BLaER1 (cell line): ENCODE results near the gene ARCN1.

ENCODE experiments used
- H3K27ac ChIP-seq: shearing (Covaris generic); formaldehyde crosslinking; 2 replicates; pipeline ENCODE4 v1.8.1; 2022
- H3K27me3 ChIP-seq: shearing (Covaris generic); formaldehyde crosslinking; 2 replicates; pipeline ENCODE4 v1.8.1; 2022
- H3K36me3 ChIP-seq: shearing (Covaris generic); formaldehyde crosslinking; 2 replicates; pipeline ENCODE4 v1.8.1; 2022
- H3K4me1 ChIP-seq: shearing (Covaris generic); formaldehyde crosslinking; 2 replicates; pipeline ENCODE4 v1.8.1; 2022
- H3K4me2 ChIP-seq: shearing (Covaris generic); formaldehyde crosslinking; 2 replicates; pipeline ENCODE4 v1.8.1; 2022
- H3K4me3 ChIP-seq: shearing (Covaris generic); formaldehyde crosslinking; 2 replicates; pipeline ENCODE4 v1.8.1; 2022
- H3K9ac ChIP-seq: shearing (Covaris generic); formaldehyde crosslinking; 2 replicates; pipeline ENCODE4 v1.8.1; 2022
- H3K9me3 ChIP-seq: shearing (Covaris generic); formaldehyde crosslinking; 2 replicates; pipeline ENCODE4 v1.8.1; 2022
- H4K20me1 ChIP-seq: shearing (Covaris generic); formaldehyde crosslinking; 2 replicates; pipeline ENCODE4 v1.8.1; 2022
- Cebpa-rat ChIP-seq: shearing (Covaris generic); IDR thresholded peaks from 2 replicates; pipeline ENCODE4 v1.8.1; 2022

The ARCN1 gene

GRCh38 chr11:118628432-118628831, 56.2 kb downstream of the ARCN1 start:
- Histone ChIP-seq H3K4me2 (no peak overlapping the region), H3K4me1 (peaks cover 2% of the 10 kb centered on the region), H3K9ac (no peak overlapping the region), H3K27ac (no peak overlapping the region), H3K27me3 (no peaks in the 10 kb centered on the region), H4K20me1 (no peaks in the 10 kb centered on the region), H3K4me3 (no peak overlapping the region), H3K36me3 (peaks cover 22% of the 10 kb centered on the region; the same call in 1 of the 2 replicates), H3K9me3 (no peaks in the 10 kb centered on the region)
- no peak for TF ChIP-seq Cebpa-rat

GRCh38 chr11:118628861-118629549, 56.8 kb downstream of the ARCN1 start:
- H3K9me3 ChIP-seq = no peaks in the 10 kb centered on the region
- no peaks in the 10 kb centered on the region for H4K20me1 ChIP-seq
- H3K4me1 ChIP-seq = peaks cover under 1% of the 10 kb centered on the region
- H3K27me3 ChIP-seq = no peaks in the 10 kb centered on the region
- TF ChIP-seq Cebpa-rat = no peak
- no peak overlapping the region for H3K9ac ChIP-seq
- H3K27ac ChIP-seq = no peak overlapping the region
- no peak overlapping the region for H3K4me2 ChIP-seq
- H3K4me3 ChIP-seq = no peak overlapping the region
- peaks cover 22% of the 10 kb centered on the region; the same call in 1 of the 2 replicates for H3K36me3 ChIP-seq

GRCh38 chr11:118629761-118630661, 57.8 kb downstream of the ARCN1 start:
- no peaks in the 10 kb centered on the region for H3K9me3 ChIP-seq
- no peak overlapping the region for H3K4me2 ChIP-seq
- no peak for TF ChIP-seq Cebpa-rat
- no peak overlapping the region for H3K27ac ChIP-seq
- no peaks in the 10 kb centered on the region for H4K20me1 ChIP-seq
- H3K9ac ChIP-seq = no peak overlapping the region
- H3K36me3 ChIP-seq = peaks cover 19% of the 10 kb centered on the region; the same call in 1 of the 2 replicates
- H3K27me3 ChIP-seq = no peaks in the 10 kb centered on the region
- no peak overlapping the region for H3K4me3 ChIP-seq
- peaks cover 7% of the 10 kb centered on the region for H3K4me1 ChIP-seq

GRCh38 chr11:118631142-118631909, 59.1 kb downstream of the ARCN1 start:
- H3K27ac ChIP-seq = no peak overlapping the region
- peaks cover 16% of the 10 kb centered on the region; the same call in 1 of the 2 replicates for H3K36me3 ChIP-seq
- H3K9me3 ChIP-seq = no peaks in the 10 kb centered on the region
- H3K4me3 ChIP-seq = no peak overlapping the region
- peaks cover 7% of the 10 kb centered on the region for H3K4me1 ChIP-seq
- TF ChIP-seq Cebpa-rat = no peak
- no peak overlapping the region for H3K9ac ChIP-seq
- no peaks in the 10 kb centered on the region for H3K27me3 ChIP-seq
- H4K20me1 ChIP-seq = no peaks in the 10 kb centered on the region
- no peak overlapping the region for H3K4me2 ChIP-seq

- TF ChIP-seq Cebpa-rat = no peak
- H3K27ac ChIP-seq = no peak overlapping the region
Observed at GRCh38 chr11:118632577-118633318, 60.5 kb downstream of the ARCN1 start.

GRCh38 chr11:118633319-118633690, 61.1 kb downstream of the ARCN1 start:
- Histone ChIP-seq H3K9me3 (no peaks in the 10 kb centered on the region), H3K9ac (no peak overlapping the region), H4K20me1 (no peaks in the 10 kb centered on the region), H3K36me3 (peaks cover 4% of the 10 kb centered on the region; the same call in 1 of the 2 replicates), H3K4me2 (no peak overlapping the region), H3K4me1 (peaks cover 7% of the 10 kb centered on the region), H3K27ac (no peak overlapping the region), H3K27me3 (no peaks in the 10 kb centered on the region), H3K4me3 (no peak overlapping the region)
- no peak for TF ChIP-seq Cebpa-rat

More at GRCh38 chr11:118632577-118633318, 60.5 kb downstream of the ARCN1 start:
- H4K20me1 ChIP-seq = no peaks in the 10 kb centered on the region
- no peak overlapping the region for H3K4me2 ChIP-seq
- H3K36me3 ChIP-seq = peaks cover 9% of the 10 kb centered on the region; the same call in 1 of the 2 replicates
- peaks cover 7% of the 10 kb centered on the region for H3K4me1 ChIP-seq
- H3K9ac ChIP-seq = no peak overlapping the region
- H3K4me3 ChIP-seq = no peak overlapping the region
- no peaks in the 10 kb centered on the region for H3K9me3 ChIP-seq
- no peaks in the 10 kb centered on the region for H3K27me3 ChIP-seq

- H3K36me3 ChIP-seq = no peaks in the 10 kb centered on the region
- H3K4me1 ChIP-seq = peaks cover 7% of the 10 kb centered on the region
- no peaks in the 10 kb centered on the region for H4K20me1 ChIP-seq
- H3K4me2 ChIP-seq = peak overlapping the region; percentile 70
- H3K27ac ChIP-seq = no peak overlapping the region
- TF ChIP-seq Cebpa-rat = no peak
- no peak overlapping the region; the same call in 1 of the 2 replicates for H3K9ac ChIP-seq
- no peak overlapping the region for H3K4me3 ChIP-seq
- H3K27me3 ChIP-seq = no peaks in the 10 kb centered on the region
- H3K9me3 ChIP-seq = no peaks in the 10 kb centered on the region
Observed at GRCh38 chr11:118633979-118634378, 61.8 kb downstream of the ARCN1 start.

GRCh38 chr11:118634431-118635236, 62.4 kb downstream of the ARCN1 start:
- Histone ChIP-seq H3K36me3 (no peaks in the 10 kb centered on the region), H3K4me1 (peaks cover 7% of the 10 kb centered on the region), H3K4me2 (peak overlapping the region; percentile 70), H3K27me3 (no peaks in the 10 kb centered on the region), H4K20me1 (no peaks in the 10 kb centered on the region), H3K27ac (no peak overlapping the region), H3K4me3 (no peak overlapping the region), H3K9me3 (no peaks in the 10 kb centered on the region), H3K9ac (no peak overlapping the region; the same call in 1 of the 2 replicates)
- TF ChIP-seq Cebpa-rat = no peak
